ENCODE results near the gene HACD2.
A peak's percentile ranks its signal among the peaks of the same experiment; 100 is the strongest.
"Not testable (repeated sequence)": the region's sequence is repeated elsewhere in the genome, so short reads cannot be mapped to it uniquely, and the experiment has no call there.

The HACD2 gene

DNA sequence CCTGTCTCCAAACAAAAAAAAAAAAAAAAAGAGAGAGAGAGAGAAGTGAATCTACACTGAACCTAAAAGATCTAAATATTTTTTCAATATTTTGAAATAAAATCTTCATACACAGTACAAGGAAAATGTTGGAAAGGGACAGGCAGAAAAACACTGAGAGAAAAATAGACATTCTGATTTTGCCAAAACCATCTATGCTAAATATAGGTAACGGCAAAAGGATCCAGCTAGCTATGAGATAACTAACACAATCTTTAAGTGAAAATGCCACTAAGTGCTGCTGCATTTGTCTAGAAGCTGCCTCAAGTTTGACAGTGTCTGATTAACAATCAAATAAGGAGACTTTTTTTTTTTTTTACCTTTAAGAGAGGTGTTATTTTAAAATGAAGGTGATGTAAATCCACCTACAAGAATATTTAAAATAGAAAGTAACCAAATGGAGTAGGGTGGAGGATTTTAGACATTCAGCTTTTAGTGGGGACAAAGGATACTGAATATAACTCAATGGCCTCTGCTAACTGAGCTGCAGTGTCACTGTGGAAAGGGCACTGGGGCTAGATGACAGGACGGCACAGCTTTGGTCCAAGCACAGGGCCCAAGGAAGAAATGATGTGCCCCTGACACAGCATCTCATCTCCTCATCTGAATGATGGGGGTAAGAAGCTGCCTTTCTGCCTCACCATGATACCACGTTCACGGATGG is 62.4 kb downstream of the HACD2 start:
- FAIRE-seq: no peak

DNA sequence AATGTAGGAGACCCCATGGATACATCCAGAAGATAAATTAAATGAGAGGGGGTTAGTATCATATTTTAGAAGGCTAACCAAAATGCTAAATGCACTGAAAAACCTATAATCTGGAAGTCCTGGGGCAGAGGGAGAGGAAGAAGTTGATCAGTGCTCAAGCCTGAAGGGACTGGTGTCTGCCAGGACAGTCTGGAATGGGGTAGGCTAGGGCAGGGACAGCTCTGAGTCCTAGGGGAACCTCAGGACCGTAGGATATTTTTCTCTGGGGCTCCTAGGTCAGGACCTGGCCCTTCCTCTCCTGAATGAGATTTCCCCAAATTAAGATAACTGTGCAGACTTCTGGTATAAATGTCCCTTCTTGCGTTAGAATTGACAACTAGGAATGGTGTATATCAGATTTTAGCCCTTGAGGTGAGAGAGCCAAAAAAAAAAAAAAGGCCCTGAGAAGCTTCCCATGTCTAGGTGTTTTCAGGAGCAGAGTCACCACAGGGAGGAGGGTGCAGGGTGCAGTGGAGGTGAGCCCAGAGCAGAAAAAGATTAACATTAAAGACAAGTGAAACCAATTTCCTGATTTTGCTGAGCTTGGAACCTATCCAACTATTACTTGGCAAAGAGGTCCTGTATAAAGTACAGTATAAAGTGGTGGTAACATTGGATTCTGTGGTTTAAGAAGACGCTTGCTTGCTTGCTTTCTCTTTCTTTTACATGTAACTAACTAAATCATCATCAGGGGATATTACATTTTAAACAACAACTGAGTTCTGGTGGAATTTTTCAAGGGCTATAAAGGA is 63.5 kb downstream of the HACD2 start:
- peak; percentile 69 for FAIRE-seq

DNA sequence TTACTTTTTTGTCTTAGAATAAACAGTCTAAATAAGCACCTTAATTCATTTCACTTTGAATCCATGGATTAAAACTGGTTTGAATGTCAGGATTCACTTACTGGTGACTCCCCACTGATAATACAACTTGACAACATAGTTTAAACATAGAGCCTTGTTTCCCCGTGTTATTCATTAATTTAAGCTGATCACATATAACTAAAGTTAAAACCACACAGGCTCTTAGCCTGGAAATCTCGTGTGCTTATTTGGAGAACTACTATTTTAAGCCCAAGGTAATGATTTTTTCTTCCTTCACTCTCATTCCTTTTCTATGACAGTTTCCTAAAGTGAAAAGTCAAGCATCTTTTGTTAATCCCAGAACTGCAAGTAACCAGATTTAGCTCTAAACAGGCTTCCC is 64.2 kb downstream of the HACD2 start:
- FAIRE-seq: no peak

DNA sequence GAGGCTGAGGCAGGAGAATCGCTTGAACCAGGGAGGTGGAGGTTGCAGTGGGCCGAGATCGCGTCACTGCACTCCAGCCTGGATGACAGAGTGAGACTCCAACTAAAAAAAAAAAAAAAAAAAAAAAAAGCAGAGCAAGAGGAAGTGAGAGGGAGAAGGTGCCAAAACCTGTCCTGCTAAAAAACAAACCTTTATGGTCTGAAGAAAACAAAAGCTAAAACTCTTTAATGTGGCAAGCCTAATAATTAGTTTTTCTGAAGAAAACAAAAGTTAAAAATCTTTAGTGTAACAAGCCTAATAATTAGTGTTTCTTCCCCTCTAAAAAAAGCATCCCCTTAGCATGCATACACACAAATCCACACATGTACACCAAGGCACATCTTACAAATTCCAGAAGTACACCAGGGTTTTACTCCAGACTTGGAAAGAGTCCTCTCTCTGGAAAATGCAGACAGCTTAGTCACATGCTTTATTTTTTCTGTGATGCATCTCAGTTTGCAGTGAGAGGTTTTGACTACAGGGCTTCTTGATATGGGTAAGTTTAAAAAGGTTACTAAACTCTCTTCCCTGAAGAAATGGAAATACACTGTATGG is 65.9 kb downstream of the HACD2 start:
- no peak for FAIRE-seq

DNA sequence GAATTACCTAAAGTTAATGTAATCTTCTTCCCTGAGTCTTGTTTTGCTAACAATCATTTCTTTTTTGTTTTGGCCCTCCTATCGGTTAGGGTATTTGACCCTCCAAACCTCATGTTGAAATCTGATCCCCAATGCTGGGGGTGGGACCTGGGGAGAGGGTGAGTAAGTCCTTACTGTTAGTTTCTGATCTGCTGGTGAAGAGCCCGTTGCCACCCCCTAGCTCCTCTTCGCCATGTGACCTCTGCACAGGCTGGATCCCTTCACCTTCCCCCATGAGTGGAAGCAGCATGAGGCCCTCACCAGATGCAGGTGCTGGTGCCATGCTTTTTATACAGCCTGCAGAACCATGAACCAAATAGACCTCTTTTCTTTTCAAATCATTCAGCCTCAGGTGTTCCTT is 73.1 kb downstream of the HACD2 start:
- FAIRE-seq: no peak

DNA sequence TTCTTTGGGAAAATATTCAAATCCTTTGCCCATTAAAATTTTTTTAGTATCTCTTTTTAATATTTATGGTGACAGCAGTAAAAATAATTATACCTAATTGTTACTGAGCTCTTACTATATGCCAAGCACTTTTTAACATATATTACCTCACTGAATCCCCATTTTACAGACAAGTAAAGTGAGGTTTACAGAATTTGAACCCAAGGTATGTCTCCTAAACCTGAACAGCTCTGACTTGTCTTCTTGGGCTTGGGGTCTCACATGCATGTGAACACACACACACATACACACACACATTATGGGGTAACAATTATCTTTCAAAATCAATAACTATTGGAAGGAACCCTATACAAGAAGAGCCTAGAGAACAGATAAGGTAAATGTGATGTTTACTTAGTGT is 73.8 kb downstream of the HACD2 start:
- no peak for FAIRE-seq

DNA sequence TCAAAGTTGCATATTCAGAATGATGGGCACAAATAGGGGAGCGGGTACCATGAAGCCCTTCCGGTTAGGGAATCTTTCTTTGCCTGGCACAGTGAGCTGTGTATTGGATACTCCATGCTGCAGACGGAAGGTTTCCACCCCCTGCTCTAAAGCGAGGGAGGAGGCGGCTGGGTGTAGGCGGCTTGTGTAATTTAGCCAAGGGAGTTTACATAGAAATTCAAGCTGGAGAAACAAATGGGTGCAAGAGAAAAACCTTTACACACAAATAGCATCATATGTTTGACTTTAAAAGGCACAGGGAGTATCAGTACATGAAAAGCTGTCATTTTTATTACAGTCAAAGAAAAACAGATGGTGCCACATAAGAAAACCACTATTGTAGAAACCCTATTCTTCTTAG is 76.7 kb downstream of the HACD2 start:
- FAIRE-seq: no peak

DNA sequence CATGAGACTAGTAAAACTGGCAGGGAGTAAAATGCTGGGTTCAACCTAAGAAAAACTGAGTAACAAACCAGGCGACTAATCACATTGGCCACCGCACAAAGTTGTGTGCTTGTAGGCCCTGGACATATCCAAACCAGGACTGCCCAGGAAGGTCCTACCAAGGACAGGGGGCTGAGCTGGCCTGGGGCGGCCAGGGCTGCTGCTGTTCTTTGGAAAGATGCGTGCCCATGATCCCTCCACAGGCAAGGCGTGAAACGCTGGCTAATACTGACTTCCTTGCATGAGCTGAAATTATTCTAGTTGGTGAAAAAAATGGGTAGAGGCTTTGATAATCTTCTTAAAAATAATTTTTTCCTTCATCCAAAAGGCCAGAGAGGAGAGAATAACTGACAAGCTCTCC is 79.0 kb downstream of the HACD2 start:
- no peak for FAIRE-seq

DNA sequence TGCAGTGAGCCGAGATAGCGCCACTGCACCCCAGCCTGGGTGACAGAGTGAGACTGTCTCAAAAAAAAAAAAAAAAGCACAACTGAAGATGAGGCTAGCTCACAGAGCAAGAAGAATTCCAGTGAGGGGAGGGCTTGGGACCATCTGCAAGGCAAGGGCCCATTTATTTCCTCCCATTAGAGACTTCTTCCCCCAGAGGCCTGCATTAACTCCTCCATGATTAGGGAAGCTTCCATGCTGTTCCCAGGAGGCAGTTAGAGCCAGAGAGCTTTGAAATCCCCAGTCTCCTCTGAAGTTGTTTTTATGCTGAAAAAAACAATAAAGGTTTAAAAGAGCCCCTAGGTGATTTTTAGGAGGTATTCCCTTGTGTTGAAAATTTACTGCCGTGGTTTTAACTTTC is 81.7 kb downstream of the HACD2 start:
- FAIRE-seq: no peak

DNA sequence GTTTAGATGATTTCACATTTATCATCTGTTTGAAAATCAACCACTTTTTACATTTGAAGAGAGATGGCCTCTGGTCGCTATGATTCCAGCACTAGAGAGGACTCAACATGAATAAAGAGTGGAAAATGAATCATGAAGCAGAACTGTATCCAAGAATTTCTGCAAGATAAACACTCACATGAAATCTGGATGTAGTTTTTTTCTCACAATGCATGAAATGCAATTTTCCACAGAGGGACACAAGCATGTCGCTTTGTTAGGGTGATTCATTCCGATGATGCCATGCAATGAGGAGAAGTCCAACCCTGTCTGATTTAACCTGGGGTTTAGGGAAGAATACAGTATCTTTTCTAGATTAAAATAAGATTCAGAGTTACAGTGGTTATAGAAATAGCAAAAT is 85.5 kb downstream of the HACD2 start:
- FAIRE-seq: no peak

DNA sequence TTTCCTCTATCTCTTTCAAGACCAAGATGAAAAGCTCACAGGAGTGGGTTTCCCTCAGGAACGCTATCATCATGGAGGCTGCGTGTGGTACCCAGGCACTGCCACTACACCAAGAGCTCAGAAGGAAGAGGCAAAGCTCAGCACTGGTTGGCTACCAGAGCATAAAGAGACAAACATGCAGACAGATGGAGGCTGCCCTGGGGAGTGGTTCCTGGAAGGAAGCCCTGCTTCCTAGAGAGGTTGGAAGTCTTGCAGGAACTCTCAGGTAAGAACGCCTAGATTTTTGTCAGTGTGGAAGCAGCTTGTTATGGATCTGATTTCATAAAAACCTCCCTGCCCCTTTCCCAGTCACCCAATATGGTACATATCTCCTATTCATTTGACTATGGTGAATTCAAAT is 86.1 kb downstream of the HACD2 start:
- FAIRE-seq: no peak

DNA sequence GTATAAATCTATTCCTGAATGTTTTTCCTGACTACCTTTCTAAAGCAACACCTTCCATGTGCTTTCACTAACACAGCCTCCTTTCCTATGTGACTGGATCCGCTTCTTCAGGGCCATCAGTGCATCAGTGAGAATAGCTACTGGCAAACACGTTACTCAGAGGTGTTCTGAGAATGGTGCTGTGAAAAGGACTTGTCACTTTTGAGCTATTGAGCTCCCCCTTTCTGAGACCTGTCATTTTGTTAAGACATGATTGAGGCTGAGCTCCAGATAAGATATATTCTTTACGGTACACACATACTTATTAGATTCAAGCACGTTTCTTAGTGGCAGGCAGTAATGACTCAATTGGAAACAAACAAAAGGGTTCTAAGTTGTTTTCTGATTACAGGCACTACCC is 90.9 kb downstream of the HACD2 start:
- FAIRE-seq: no peak

DNA sequence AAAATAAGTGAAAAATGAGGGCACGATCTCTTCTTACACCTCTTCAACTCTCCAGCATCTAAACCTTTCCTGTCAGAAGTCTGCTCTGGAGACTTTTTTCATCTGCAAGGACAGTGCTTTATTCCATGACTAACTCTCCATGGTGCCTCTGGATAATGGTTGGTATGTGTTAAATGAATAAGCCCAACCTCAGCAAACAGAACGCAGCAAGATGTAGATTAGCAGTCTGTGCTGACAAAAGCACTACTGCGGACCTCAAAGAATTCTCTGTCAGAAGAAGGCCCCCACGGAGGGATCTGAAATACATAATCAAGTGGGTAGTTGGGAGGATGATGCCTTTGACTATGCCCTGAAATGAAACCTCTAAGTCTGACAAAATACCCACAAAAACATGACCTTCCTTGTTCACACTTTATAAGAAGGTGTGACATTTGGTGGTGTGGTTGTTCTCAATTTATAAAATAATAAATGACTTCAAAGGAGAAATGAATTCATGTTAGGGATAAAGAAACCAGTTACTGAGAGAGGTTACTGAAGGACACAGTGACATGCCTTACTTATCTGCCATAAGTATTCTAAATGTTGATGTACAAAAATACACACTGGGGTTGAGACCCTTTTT is 92.8 kb downstream of the HACD2 start:
- FAIRE-seq: no peak

DNA sequence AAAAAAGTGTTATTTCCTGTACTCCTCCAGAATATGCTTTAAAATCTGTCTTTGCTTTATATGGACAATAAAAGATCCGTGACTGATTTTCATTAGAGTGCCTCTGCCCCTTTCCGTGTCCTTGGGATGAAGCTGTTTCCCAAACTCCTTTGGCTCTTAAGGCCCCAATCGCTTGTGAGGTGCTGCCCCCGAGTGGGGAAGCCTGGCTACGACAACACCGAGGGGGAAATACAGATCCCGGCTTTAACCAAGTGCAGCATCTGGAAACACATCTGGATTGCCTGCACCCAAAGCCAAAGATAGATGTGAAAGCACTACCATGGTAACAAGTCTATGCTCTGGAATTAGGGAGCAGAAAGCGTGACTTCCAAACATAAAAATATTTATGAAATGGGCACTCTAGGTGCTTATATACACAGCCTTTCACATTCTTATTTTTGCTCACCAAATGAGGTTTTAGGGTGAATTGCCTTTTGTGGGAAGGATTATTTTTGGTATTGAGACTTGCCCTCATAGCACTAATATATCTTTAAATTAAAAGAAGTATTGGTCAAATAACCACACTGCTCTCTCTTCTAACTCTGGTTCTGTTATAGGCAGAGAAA is 95.4 kb downstream of the HACD2 start:
- no peak for FAIRE-seq

DNA sequence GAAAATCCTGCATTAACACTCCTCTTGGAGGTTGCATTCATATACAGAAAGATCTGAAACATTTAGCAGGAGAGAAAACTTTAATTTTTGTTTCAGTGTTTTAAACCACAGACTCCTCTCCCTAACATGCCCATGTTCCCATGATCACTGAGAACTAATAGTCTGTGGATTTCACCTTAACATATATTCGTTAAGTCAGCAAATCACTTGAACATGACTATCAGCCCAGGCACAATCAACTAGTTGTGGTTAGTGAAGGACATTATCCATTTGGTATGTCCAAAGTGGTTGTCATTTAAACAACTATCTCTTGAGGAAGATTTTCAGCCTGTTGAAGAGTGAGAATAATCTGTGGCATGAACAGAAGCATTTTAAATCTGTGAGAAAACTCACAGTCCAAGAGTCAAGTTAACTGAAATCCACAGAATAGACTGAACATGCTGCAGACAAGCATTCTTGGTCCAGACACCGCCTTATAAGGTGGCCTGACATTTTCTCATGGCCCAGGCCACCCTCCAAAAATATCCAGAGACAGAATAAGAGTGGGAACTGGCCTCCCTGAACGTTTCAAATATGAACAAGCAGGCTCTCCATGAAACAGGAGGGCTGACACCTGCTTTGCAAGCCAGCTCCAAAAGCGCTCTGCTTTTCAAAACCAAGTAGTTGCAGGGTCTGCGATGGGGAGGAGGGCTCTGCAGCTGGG is 96.1 kb downstream of the HACD2 start:
- no peak for FAIRE-seq

DNA sequence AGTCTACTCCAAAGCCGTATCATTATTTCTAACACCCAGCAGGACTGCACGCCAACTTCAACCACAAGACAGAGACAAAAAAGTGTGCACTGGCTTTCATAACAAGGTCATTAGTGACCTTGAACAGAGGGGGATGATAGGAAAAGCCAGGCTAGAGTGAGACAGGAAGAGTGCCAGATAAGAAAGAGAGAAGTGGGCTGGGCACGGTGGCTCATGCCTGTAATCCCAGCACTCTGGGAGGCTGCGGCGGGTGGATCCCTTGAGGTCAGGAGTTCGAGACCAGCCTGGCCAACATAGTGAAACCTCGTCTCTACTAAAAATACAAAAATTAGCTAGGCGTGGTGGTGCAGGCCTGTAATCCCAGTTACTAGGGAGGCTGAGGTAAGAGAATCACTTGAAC is 97.8 kb downstream of the HACD2 start:
- FAIRE-seq: not testable (repeated sequence)

DNA sequence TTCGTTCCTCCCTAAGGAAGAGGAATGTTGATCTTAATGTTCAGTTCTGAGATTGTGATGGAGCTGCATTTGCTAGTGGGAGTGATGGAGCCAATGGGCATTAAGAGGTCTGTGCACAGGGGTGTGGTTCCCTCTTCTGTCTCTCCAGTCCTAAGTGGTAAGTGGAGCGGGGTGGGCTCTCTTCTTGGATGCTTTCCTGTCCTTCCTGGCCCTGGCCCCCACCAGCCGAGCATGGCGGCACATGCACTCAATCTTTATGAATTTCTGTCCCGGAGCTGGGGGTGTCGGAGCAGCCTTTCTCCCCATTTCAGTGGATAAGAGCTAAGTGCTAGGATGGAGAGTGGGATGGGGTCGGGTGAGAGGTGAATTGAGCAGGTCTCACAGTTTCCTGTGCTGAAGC is 98.4 kb downstream of the HACD2 start:
- FAIRE-seq: no peak

DNA sequence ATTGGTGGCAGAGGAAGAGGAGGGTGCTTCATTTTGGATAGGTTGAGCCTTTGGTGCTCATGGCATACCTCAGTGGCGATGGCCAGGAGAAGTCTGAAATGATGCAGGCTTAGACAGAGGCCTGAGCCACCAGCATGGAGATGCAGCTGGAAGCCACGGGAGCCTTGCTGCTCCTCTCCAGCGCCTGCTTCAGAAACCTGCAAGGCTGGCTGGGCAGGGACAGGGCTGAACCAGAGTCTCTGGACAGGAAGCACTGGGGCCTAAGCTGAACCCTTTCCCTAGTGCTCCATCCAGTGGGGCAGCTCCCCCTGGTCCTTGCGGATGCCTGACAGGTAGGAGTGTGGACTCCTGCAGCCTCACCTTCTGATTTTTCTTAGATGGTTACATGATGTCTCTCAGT is 99.3 kb downstream of the HACD2 start:
- no peak for FAIRE-seq

DNA sequence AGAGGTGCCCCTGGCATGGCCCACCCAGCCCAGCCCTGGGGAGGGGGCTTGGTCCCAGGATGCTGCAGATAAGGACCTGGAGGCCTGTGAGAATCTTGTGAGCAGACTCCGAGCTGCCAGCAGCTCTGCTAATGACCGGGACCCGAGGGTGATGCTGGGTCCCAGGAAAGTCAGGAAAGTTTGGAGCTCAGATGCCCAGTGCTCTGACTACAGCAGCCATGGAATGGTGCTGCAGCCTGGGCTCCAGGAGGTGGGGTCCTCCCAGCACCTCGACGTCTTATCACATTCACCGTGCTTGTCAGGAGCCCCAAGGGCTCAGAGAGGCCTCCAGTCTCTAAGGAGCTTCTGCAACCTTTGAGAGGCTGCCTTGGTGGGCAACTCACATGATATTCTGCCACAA is 101.7 kb downstream of the HACD2 start:
- FAIRE-seq: no peak

DNA sequence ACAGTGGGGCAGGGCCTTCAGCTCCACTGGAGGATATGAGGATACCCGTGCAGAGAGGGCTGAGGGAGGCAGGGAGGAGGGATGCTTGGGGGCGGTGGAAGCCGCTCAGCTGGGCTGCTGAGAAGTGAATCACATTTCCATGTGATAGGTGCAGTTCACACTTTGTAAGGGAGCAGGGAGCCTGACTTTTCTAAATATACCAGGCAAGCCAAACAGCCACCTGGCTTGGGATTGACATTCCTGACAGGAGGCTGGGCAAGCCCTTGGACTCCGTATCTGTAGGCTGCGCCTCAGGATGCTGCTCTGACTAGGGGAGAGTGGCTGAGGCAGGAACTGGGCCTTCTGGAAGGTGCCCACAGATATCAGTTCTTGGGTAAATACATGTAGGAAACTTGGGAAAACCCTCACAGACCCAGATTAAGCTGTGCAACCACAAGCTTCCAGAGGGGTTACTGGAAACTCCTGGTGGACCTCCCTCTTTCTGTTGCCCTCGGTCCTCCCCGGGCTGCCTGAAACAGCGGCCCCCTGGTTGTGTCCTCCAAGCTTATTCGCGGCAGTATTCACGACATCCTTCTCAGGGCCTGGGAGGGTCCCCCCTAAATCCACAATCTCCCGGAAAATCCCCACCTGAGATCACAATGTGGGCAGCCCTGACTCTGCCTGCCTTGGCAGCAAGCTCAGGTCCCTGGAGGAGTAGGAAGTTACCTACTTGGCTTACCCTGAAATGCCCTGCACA is 103.0 kb downstream of the HACD2 start:
- no peak for FAIRE-seq

DNA sequence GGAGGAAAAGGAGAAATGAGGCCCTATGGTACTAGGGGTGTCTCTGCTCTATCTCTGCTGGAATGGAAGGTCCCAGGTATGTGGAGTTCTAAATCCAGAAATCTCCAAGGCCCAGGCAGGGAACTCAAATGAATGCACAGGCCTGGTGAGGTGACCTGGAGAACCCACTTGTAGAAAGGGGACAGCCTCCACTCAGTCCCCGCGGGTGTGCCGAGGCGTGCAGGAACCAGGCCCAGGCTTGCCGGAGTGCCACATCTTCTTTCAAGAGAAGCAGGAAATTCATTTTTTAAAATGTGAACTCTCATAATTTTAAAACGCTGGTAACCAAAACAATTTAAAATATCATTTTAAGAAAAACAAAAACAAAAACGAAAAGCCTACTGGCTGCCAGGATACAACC is 103.8 kb downstream of the HACD2 start:
- FAIRE-seq: no peak

DNA sequence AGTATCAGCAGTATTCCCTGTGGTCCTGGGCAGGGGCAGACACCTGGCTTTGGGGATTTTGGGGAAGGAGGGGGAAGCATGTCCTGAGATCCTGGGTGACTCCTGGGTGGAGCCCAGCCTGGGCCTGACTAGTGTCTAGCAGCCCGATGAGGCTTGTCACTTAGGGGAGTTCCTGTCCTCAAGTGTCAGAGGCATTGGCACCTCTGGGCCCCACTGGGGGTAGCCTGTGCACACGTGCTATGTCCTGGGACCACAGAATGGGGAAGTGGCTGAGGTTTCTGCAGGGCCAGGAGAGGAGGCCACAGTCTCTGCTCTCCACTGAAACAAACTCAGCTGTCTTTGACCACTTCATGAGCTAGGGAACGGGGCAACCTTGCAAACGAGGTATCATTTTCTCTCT is 104.4 kb downstream of the HACD2 start:
- no peak for FAIRE-seq

Data from islet of Langerhans (tissue), 1 donor.